H9 (cell line): ENCODE data around the gene TMEM187. TPM values are rescaled to one million over a fixed set of nuclear protein-coding genes. Genes with fewer than 3 reads are reported as not detected.

Experiments used
- DNase-seq: peaks from one replicate; pipeline ENCODE4 v3.0.0-alpha.2; 2017
- H2AFZ ChIP-seq: one replicate; pipeline ENCODE4 v1.6.1; 2013; ENCODE audit warnings: mild to moderate bottlenecking, low read length, control low read depth, moderate library complexity
- H2AK5ac ChIP-seq: 2 replicates; pipeline ENCODE4 v1.6.1; 2013; ENCODE audit warnings: low read length, control low read depth, mixed read lengths; ENCODE audit not compliant: insufficient read length
- H2BK120ac ChIP-seq: one replicate; pipeline ENCODE4 v1.6.1; 2013; ENCODE audit warnings: low read depth, mild to moderate bottlenecking, low read length, control low read depth, inconsistent platforms; ENCODE audit not compliant: poor library complexity, severe bottlenecking
- H2BK12ac ChIP-seq: 2 replicates; pipeline ENCODE4 v1.6.1; 2013; ENCODE audit warnings: low read length, control low read depth, mixed read lengths, low read depth; ENCODE audit not compliant: insufficient read length
- H2BK15ac ChIP-seq: 2 replicates; pipeline ENCODE4 v1.6.1; 2013; ENCODE audit warnings: low read depth, low read length, control low read depth
- H2BK20ac ChIP-seq: one replicate; pipeline ENCODE4 v1.6.1; 2013; ENCODE audit warnings: low read depth, mild to moderate bottlenecking, low read length, control low read depth, inconsistent platforms; ENCODE audit not compliant: poor library complexity, severe bottlenecking
- H2BK5ac ChIP-seq: 2 replicates; pipeline ENCODE4 v1.6.1; 2013; ENCODE audit warnings: low read length, control low read depth, mixed read lengths; ENCODE audit not compliant: insufficient read length
- H3K14ac ChIP-seq: 2 replicates; pipeline ENCODE4 v1.6.1; 2013; ENCODE audit warnings: low read length, control low read depth; ENCODE audit not compliant: insufficient read depth
- H3K18ac ChIP-seq: 2 replicates; pipeline ENCODE4 v1.6.1; 2013; ENCODE audit warnings: low read depth, mild to moderate bottlenecking, mixed read lengths, low read length, control low read depth; ENCODE audit not compliant: insufficient read length
- H3K23ac ChIP-seq: 2 replicates; pipeline ENCODE4 v1.6.1; 2013; ENCODE audit warnings: low read length, control low read depth, mixed read lengths, low read depth; ENCODE audit not compliant: insufficient read length
- H3K23me2 ChIP-seq: 2 replicates; pipeline ENCODE4 v1.6.1; 2013; ENCODE audit warnings: low read depth, mild to moderate bottlenecking, mixed read lengths, low read length, control low read depth; ENCODE audit not compliant: insufficient read length, poor library complexity, severe bottlenecking
- H3K27ac ChIP-seq: 2 replicates; pipeline ENCODE4 v1.5.1; 2013; ENCODE audit warnings: low read length, control low read depth, mixed read lengths, low read depth; ENCODE audit not compliant: insufficient read length
- H3K27me3 ChIP-seq: 2 replicates; pipeline ENCODE4 v1.6.1; 2013; ENCODE audit warnings: low read length, control low read depth, inconsistent platforms; ENCODE audit not compliant: insufficient read depth
- H3K4ac ChIP-seq: 2 replicates; pipeline ENCODE4 v1.6.1; 2013; ENCODE audit warnings: low read depth, mild to moderate bottlenecking, control low read depth, inconsistent platforms, low read length, moderate library complexity
- H3K4me1 ChIP-seq: 2 replicates; pipeline ENCODE4 v1.6.1; 2013; ENCODE audit warnings: low read length, control low read depth, inconsistent platforms; ENCODE audit not compliant: insufficient read depth
- H3K4me2 ChIP-seq: 2 replicates; pipeline ENCODE4 v1.6.1; 2013; ENCODE audit warnings: low read length, control low read depth, mixed read lengths; ENCODE audit not compliant: insufficient read length, insufficient read depth
- H3K56ac ChIP-seq: 2 replicates; pipeline ENCODE4 v1.6.1; 2013; ENCODE audit warnings: low read depth, mild to moderate bottlenecking, mixed read lengths, low read length, control low read depth; ENCODE audit not compliant: insufficient read length
- H3K79me1 ChIP-seq: 2 replicates; pipeline ENCODE4 v1.6.1; 2013; ENCODE audit warnings: low read depth, mild to moderate bottlenecking, moderate library complexity, low read length, control low read depth, inconsistent platforms; ENCODE audit not compliant: insufficient read depth, poor library complexity, severe bottlenecking
- H3K79me2 ChIP-seq: 2 replicates; pipeline ENCODE4 v1.6.1; 2013; ENCODE audit warnings: low read length, control low read depth, inconsistent platforms; ENCODE audit not compliant: insufficient read depth
- H3K9ac ChIP-seq: 2 replicates; pipeline ENCODE4 v1.6.1; 2013; ENCODE audit warnings: low read length, control low read depth, mixed read lengths; ENCODE audit not compliant: insufficient read length; ENCODE audit errors: extremely low read depth
- H3K9me3 ChIP-seq: one replicate; pipeline ENCODE4 v1.6.1; 2013; ENCODE audit warnings: low read depth, low read length, inconsistent platforms; ENCODE audit not compliant: control insufficient read depth
- H3T11ph ChIP-seq: one replicate; pipeline ENCODE4 v1.6.1; 2013; ENCODE audit warnings: mild to moderate bottlenecking, low read length, control low read depth, inconsistent platforms
- H4K20me1 ChIP-seq: one replicate; pipeline ENCODE4 v1.6.1; 2013; ENCODE audit not compliant: control insufficient read depth, insufficient read length, insufficient read depth
- H4K5ac ChIP-seq: 2 replicates; pipeline ENCODE4 v1.6.1; 2013; ENCODE audit warnings: low read depth, mild to moderate bottlenecking, mixed read lengths, low read length, control low read depth; ENCODE audit not compliant: insufficient read length
- H4K8ac ChIP-seq: replicated peaks from 2 replicates; pipeline ENCODE4 v1.6.1; 2013; ENCODE audit warnings: low read length, control low read depth, mixed read lengths, low read depth; ENCODE audit not compliant: insufficient read length
- H4K91ac ChIP-seq: 2 replicates; pipeline ENCODE4 v1.6.1; 2013; ENCODE audit warnings: low read depth, mild to moderate bottlenecking, moderate library complexity, mixed read lengths, low read length, control low read depth; ENCODE audit not compliant: insufficient read length
- H3K27ac Mint-ChIP-seq, 3 experiments: 2 replicates in 2 of 3; 3 replicates in 1 of 3; pipeline ENCODE4 v1.8.0; 2020 to 2021; ENCODE audit warnings: mixed read lengths in 3 of 3, mild to moderate bottlenecking in 1 of 3, moderate library complexity in 1 of 3
- H3K27me3 Mint-ChIP-seq: 2 replicates; pipeline ENCODE4 v1.8.0; 2021; ENCODE audit warnings: low read depth, mild to moderate bottlenecking, moderate library complexity, mixed read lengths
- H3K36me3 Mint-ChIP-seq, 3 experiments: 2 replicates in 2 of 3; 3 replicates in 1 of 3; pipeline ENCODE4 v1.8.0; 2020 to 2021; ENCODE audit warnings: low read depth in 3 of 3, mixed read lengths in 3 of 3; ENCODE audit not compliant: insufficient read depth in 1 of 3
- H3K4me1 Mint-ChIP-seq, 2 experiments: 2 replicates each; pipeline ENCODE4 v1.8.0; 2020; ENCODE audit warnings: mixed read lengths in 2 of 2
- H3K4me3 Mint-ChIP-seq, 2 experiments: 2 replicates in 1 of 2; 3 replicates in 1 of 2; pipeline ENCODE4 v1.8.0; 2020 to 2021; ENCODE audit warnings: mild to moderate bottlenecking in 2 of 2, mixed read lengths in 2 of 2, moderate library complexity in 1 of 2
- H3K9me3 Mint-ChIP-seq, 2 experiments: 2 replicates in 1 of 2; 3 replicates in 1 of 2; pipeline ENCODE4 v1.8.0; 2020; ENCODE audit warnings: mild to moderate bottlenecking in 2 of 2, mixed read lengths in 2 of 2, moderate library complexity in 1 of 2
- CTCF ChIP-seq: fragments of 200-600 bp; sonication (generic); conservative IDR thresholded peaks from 3 replicates; pipeline ENCODE4 v1.8.0; 2021; ENCODE audit warnings: antibody characterized with exemption, mild to moderate bottlenecking
- WGBS: extraction: QIAGEN DNeasy Blood & Tissue Kit; methylation state at CpG from one replicate; pipeline ENCODE4 v1.1.7; 2013; ENCODE audit warnings: missing lambda C conversion rate, low lambda C conversion rate, mixed read lengths; ENCODE audit not compliant: insufficient read length; ENCODE audit errors: extremely low coverage; 5-methylcytosine and 5-hydroxymethylcytosine counted together
- total RNA-seq: library from RNA; stranded (reverse); gene quantifications from 2 replicates; pipeline ENCODE4 v1.2.1, GENCODE V29; 2021

TMEM187 gene
- total RNA-seq, 1 experiment from 2014 or later = 2.7 TPM

- H3K9me3 Mint-ChIP-seq = peaks cover 0 to 5% of the 10 kb centered on the region in 2 experiments; a peak in 2 of 5 replicates
- H3K4me1 Mint-ChIP-seq = peaks cover 29 to 38% of the 10 kb centered on the region in 2 experiments
- no peak overlapping the region for H4K91ac ChIP-seq
- no CpG with 5 or more reads among the region's 16 CpGs for WGBS
- no peak overlapping the region for H2BK15ac ChIP-seq
- H4K8ac ChIP-seq = no peak overlapping the region
- no peak overlapping the region for H2BK5ac ChIP-seq
- no peaks in the 10 kb centered on the region for H4K20me1 ChIP-seq
- H3K56ac ChIP-seq = no peak overlapping the region
- H2AFZ ChIP-seq = no peak overlapping the region
- peaks cover 5% of the 10 kb centered on the region for H3K79me1 ChIP-seq
- no peaks in the 10 kb centered on the region for H3K27me3 ChIP-seq
- peaks cover 4% of the 10 kb centered on the region; the same call in 1 of the 2 replicates for H3K4me1 ChIP-seq
- peaks cover 50% of the 10 kb centered on the region; the same call in 1 of the 2 replicates for H3K79me2 ChIP-seq
- H2BK12ac ChIP-seq = no peak overlapping the region
- no peak overlapping the region for H2BK20ac ChIP-seq
- H3K4ac ChIP-seq = no peak overlapping the region
- peak overlapping the region; percentile 20 to 90 (median 38) for H3K27ac Mint-ChIP-seq
- H3K36me3 Mint-ChIP-seq = peaks cover 22 to 48% (median 29%) of the 10 kb centered on the region in 3 experiments
- H3K18ac ChIP-seq = no peak overlapping the region
- peak overlapping the region; percentile 80 for H3K4me2 ChIP-seq
- H3K4me3 Mint-ChIP-seq = peak overlapping the region; percentile 100
- H3K23me2 ChIP-seq = peaks cover 13% of the 10 kb centered on the region
- H3K27ac ChIP-seq = no peak overlapping the region
- H3K23ac ChIP-seq = no peak overlapping the region
- no peak overlapping the region; the same call in 1 of the 2 replicates for H3K14ac ChIP-seq
- no peak overlapping the region for H4K5ac ChIP-seq
- no peaks in the 10 kb centered on the region for H3K27me3 Mint-ChIP-seq
- H2BK120ac ChIP-seq = no peak overlapping the region
- no peaks in the 10 kb centered on the region for H3K9me3 ChIP-seq
- H2AK5ac ChIP-seq = no peak overlapping the region
- no peak overlapping the region for H3T11ph ChIP-seq
- H3K9ac ChIP-seq = no peak overlapping the region
- DNase-seq = no peak
- TF ChIP-seq CTCF = no peak
Measured at GRCh38 chrX:153967536-153968224, 4.9 kb upstream of the TMEM187 start.
